IPS DF 6.9 (cell line): ENCODE measurements around the gene WDR43.

ENCODE experiments used
- DNase-seq: peaks from one replicate; pipeline ENCODE4 v3.0.0-alpha.2; 2013; ENCODE audit warnings: low read depth, low spot score
- H3K27ac ChIP-seq: one replicate; pipeline ENCODE4 v1.5.1; 2013; ENCODE audit warnings: low read length, control low read depth
- H3K27me3 ChIP-seq: 2 replicates; pipeline ENCODE4 v1.6.1; 2013; ENCODE audit warnings: mild to moderate bottlenecking, low read length; ENCODE audit not compliant: control insufficient read depth, insufficient read depth
- H3K36me3 ChIP-seq: 2 replicates; pipeline ENCODE4 v1.6.1; 2013; ENCODE audit warnings: low read length; ENCODE audit not compliant: control insufficient read depth, insufficient read depth
- H3K4me1 ChIP-seq: 2 replicates; pipeline ENCODE4 v1.6.1; 2013; ENCODE audit warnings: low read length; ENCODE audit not compliant: control insufficient read depth, insufficient read depth
- H3K4me3 ChIP-seq: 2 replicates; pipeline ENCODE4 v1.5.1; 2013; ENCODE audit warnings: mild to moderate bottlenecking, low read length
- H3K9me3 ChIP-seq: 2 replicates; pipeline ENCODE4 v1.6.1; 2013; ENCODE audit warnings: low read length, inconsistent platforms; ENCODE audit not compliant: control insufficient read depth, insufficient read depth
- WGBS: extraction: QIAGEN DNeasy Blood & Tissue Kit; methylation state at CpG from one replicate; pipeline ENCODE4 v1.1.7; 2013; ENCODE audit warnings: mixed read lengths, missing lambda C conversion rate; ENCODE audit not compliant: insufficient read length, insufficient coverage; 5-methylcytosine and 5-hydroxymethylcytosine counted together

The WDR43 gene

GRCh38 chr2:28978606-28979005 is 84.1 kb downstream of the WDR43 start:
- no peaks in the 10 kb centered on the region for H3K36me3 ChIP-seq
- no peaks in the 10 kb centered on the region for H3K9me3 ChIP-seq
- WGBS, result no CpG with 5 or more reads among the region's 6 CpGs
- no peaks in the 10 kb centered on the region for H3K4me1 ChIP-seq
- DNase-seq, result no peak
- no peak overlapping the region for H3K27ac ChIP-seq
- no peak overlapping the region for H3K4me3 ChIP-seq
- H3K27me3 ChIP-seq, result no peaks in the 10 kb centered on the region

- Histone ChIP-seq H3K36me3 (no peaks in the 10 kb centered on the region), H3K9me3 (no peaks in the 10 kb centered on the region), H3K4me3 (no peak overlapping the region), H3K27ac (no peak overlapping the region), H3K4me1 (no peaks in the 10 kb centered on the region), H3K27me3 (no peaks in the 10 kb centered on the region)
- DNase-seq, result no peak
- no CpG with 5 or more reads among the region's 7 CpGs for WGBS
Observed at GRCh38 chr2:28979041-28979440, 84.6 kb downstream of the WDR43 start.

- no peaks in the 10 kb centered on the region for H3K9me3 ChIP-seq
- H3K4me3 ChIP-seq, result no peak overlapping the region
- DNase-seq, result no peak
- no peaks in the 10 kb centered on the region for H3K27me3 ChIP-seq
- no peaks in the 10 kb centered on the region for H3K36me3 ChIP-seq
- H3K4me1 ChIP-seq, result no peaks in the 10 kb centered on the region
- WGBS, result no CpG with 5 or more reads among the region's 13 CpGs
- no peak overlapping the region for H3K27ac ChIP-seq
Observed at GRCh38 chr2:28979576-28980366, 85.3 kb downstream of the WDR43 start.

GRCh38 chr2:28980368-28981015 is 86.0 kb downstream of the WDR43 start:
- H3K27me3 ChIP-seq, result no peaks in the 10 kb centered on the region
- no peak overlapping the region for H3K27ac ChIP-seq
- no CpG with 5 or more reads among the region's 3 CpGs for WGBS
- DNase-seq, result no peak
- no peaks in the 10 kb centered on the region for H3K4me1 ChIP-seq
- H3K36me3 ChIP-seq, result no peaks in the 10 kb centered on the region
- H3K4me3 ChIP-seq, result no peak overlapping the region
- H3K9me3 ChIP-seq, result no peaks in the 10 kb centered on the region

GRCh38 chr2:28981016-28981441 is 86.6 kb downstream of the WDR43 start, which contains the start of gene TOGARAM2:
Gene TOGARAM2, plus strand, starts transcription at chr2:28981298. Its CDS starts 13,537 bp downstream, at chr2:28994835.
- no CpG with 5 or more reads among the region's 10 CpGs for WGBS
- Histone ChIP-seq H3K36me3 (no peaks in the 10 kb centered on the region), H3K27me3 (no peaks in the 10 kb centered on the region), H3K4me3 (no peak within 1 kb of the TSS), H3K9me3 (no peaks in the 10 kb centered on the region), H3K4me1 (no peaks in the 10 kb centered on the region), H3K27ac (no peak within 1 kb of the TSS)
- no peak for DNase-seq

- WGBS, result no CpG with 5 or more reads among the region's 11 CpGs
- H3K36me3 ChIP-seq, result no peaks in the 10 kb centered on the region
- H3K9me3 ChIP-seq, result no peaks in the 10 kb centered on the region
Observed at GRCh38 chr2:28981620-28982376, 87.3 kb downstream of the WDR43 start.

GRCh38 chr2:28982381-28982950 is 88.0 kb downstream of the WDR43 start:
- no peaks in the 10 kb centered on the region for H3K9me3 ChIP-seq
- WGBS, result no CpG with 5 or more reads among the region's 8 CpGs
- H3K4me3 ChIP-seq, result no peak overlapping the region
- H3K27ac ChIP-seq, result no peak overlapping the region
- no peaks in the 10 kb centered on the region for H3K4me1 ChIP-seq
- no peaks in the 10 kb centered on the region for H3K36me3 ChIP-seq
- no peak for DNase-seq
- H3K27me3 ChIP-seq, result no peaks in the 10 kb centered on the region

More at GRCh38 chr2:28981620-28982376, 87.3 kb downstream of the WDR43 start:
- Histone ChIP-seq H3K4me3 (no peak overlapping the region), H3K27me3 (no peaks in the 10 kb centered on the region), H3K4me1 (no peaks in the 10 kb centered on the region), H3K27ac (no peak overlapping the region)
- no peak for DNase-seq

GRCh38 chr2:28986429-28986828 is 92.0 kb downstream of the WDR43 start:
- Histone ChIP-seq H3K36me3 (no peaks in the 10 kb centered on the region), H3K4me1 (no peaks in the 10 kb centered on the region), H3K9me3 (no peaks in the 10 kb centered on the region), H3K4me3 (no peak overlapping the region), H3K27me3 (no peaks in the 10 kb centered on the region), H3K27ac (no peak overlapping the region)
- no peak for DNase-seq
- no CpG with 5 or more reads among the region's 4 CpGs for WGBS

- Histone ChIP-seq H3K27me3 (no peaks in the 10 kb centered on the region), H3K9me3 (no peaks in the 10 kb centered on the region), H3K4me1 (no peaks in the 10 kb centered on the region), H3K4me3 (no peak overlapping the region), H3K36me3 (no peaks in the 10 kb centered on the region; the same call in 1 of the 2 replicates), H3K27ac (no peak overlapping the region)
- no peak for DNase-seq
- no CpG with 5 or more reads among the region's 5 CpGs for WGBS
Observed at GRCh38 chr2:28989973-28990372, 95.5 kb downstream of the WDR43 start.

- DNase-seq, result no peak
Observed at GRCh38 chr2:28990445-28990844, 96.0 kb downstream of the WDR43 start.

More at GRCh38 chr2:28990445-28990844, 96.0 kb downstream of the WDR43 start:
- no peak overlapping the region for H3K27ac ChIP-seq
- H3K4me3 ChIP-seq, result no peak overlapping the region; the same call in 1 of the 2 replicates
- H3K36me3 ChIP-seq, result no peaks in the 10 kb centered on the region; the same call in 1 of the 2 replicates
- H3K27me3 ChIP-seq, result no peaks in the 10 kb centered on the region
- H3K9me3 ChIP-seq, result no peaks in the 10 kb centered on the region
- WGBS, result no CpG with 5 or more reads among the region's 16 CpGs
- H3K4me1 ChIP-seq, result no peaks in the 10 kb centered on the region
